DOHH2 (cell line): Measurements from ENCODE around the gene MOK.

Experiments used
- H3F3A ChIP-seq: fragments of 200-600 bp; sonication (generic), shearing (Covaris generic); 2 replicates; pipeline ENCODE4 v1.6.0; 2016; ENCODE audit warnings: antibody characterized with exemption, mild to moderate bottlenecking; ENCODE audit not compliant: control insufficient read depth, insufficient read depth
- H3K27ac ChIP-seq: fragments of 200-600 bp; sonication (generic); 2 replicates; pipeline ENCODE4 v1.5.1; 2014; ENCODE audit warnings: low read depth, mild to moderate bottlenecking, low read length, moderate library complexity
- H3K27me3 ChIP-seq: fragments of 200-600 bp; sonication (generic); 2 replicates; pipeline ENCODE4 v1.6.1; 2014; ENCODE audit warnings: mild to moderate bottlenecking, low read length, mixed read lengths; ENCODE audit not compliant: control insufficient read depth
- H3K36me3 ChIP-seq: fragments of 200-600 bp; sonication (generic); 2 replicates; pipeline ENCODE4 v1.6.1; 2014; ENCODE audit warnings: mild to moderate bottlenecking, low read length, moderate library complexity, mixed read lengths; ENCODE audit not compliant: control insufficient read depth
- H3K4me1 ChIP-seq: fragments of 200-600 bp; sonication (generic); 2 replicates; pipeline ENCODE4 v1.6.1; 2014; ENCODE audit warnings: mild to moderate bottlenecking, low read length, mixed read lengths; ENCODE audit not compliant: control insufficient read depth
- H3K4me2 ChIP-seq: fragments of 200-600 bp; sonication (generic); 2 replicates; pipeline ENCODE4 v1.6.0; 2014; ENCODE audit warnings: mild to moderate bottlenecking, low read length, moderate library complexity
- H3K4me3 ChIP-seq: fragments of 200-600 bp; sonication (generic); 2 replicates; pipeline ENCODE4 v1.5.1; 2014; ENCODE audit warnings: mild to moderate bottlenecking, low read length, mixed read lengths
- H3K79me2 ChIP-seq: fragments of 200-600 bp; sonication (generic); 2 replicates; pipeline ENCODE4 v1.6.1; 2014; ENCODE audit warnings: mild to moderate bottlenecking, low read length, mixed read lengths; ENCODE audit not compliant: control insufficient read depth
- H3K9me2 ChIP-seq: fragments of 200-600 bp; sonication (generic); replicated peaks from 2 replicates; pipeline ENCODE4 v1.6.1; 2014; ENCODE audit warnings: mild to moderate bottlenecking, low read length, mixed read lengths; ENCODE audit not compliant: control insufficient read depth
- H3K9me3 ChIP-seq: fragments of 200-600 bp; sonication (generic); 2 replicates; pipeline ENCODE4 v1.6.1; 2014; ENCODE audit warnings: antibody characterized with exemption, low read length, mixed read lengths; ENCODE audit not compliant: control insufficient read depth, insufficient read depth
- H4K20me1 ChIP-seq: fragments of 200-600 bp; sonication (generic); 2 replicates; pipeline ENCODE4 v1.6.0; 2014; ENCODE audit warnings: low read depth, mild to moderate bottlenecking, antibody characterized with exemption, low read length, moderate library complexity; ENCODE audit not compliant: control insufficient read depth, insufficient read depth
- EZH2phosphoT487 ChIP-seq: fragments of 200-600 bp; sonication (generic); IDR thresholded peaks from 2 replicates; pipeline ENCODE4 v1.6.1; 2017; ENCODE audit warnings: borderline replicate concordance, mild to moderate bottlenecking, antibody characterized with exemption, low read length, moderate library complexity, mixed read lengths
- TF ChIP-seq, protein P1 (sequence below): fragments of 200-600 bp; sonication (generic); IDR thresholded peaks from one replicate; pipeline ENCODE4 v1.5.1; 2014; ENCODE audit warnings: antibody characterized with exemption, mild to moderate bottlenecking, low read depth, low read length; ENCODE audit not compliant: poor library complexity, severe bottlenecking

The MOK gene

DNA sequence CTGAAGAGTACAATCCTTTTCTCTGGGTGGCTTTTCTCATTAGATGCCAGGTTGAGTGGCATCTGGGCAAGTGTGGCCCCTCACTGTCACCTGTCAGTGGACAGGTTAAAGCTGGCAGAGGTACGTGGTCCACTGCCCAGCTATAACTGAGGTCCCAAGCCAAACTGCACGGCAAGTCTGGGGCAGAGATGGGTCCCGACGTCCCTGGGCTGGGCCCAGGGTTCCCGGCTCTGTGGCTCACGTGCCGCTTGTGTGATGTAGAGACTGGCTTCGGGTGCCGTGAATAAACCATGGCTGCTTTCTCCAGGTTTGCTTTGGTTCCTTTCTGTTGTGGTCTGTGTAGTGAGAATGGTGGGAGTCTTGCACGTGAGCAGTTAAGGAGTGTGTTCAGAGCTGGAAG, 87.6 kb downstream of the MOK start:
- H4K20me1 ChIP-seq, result peaks cover 6% of the 10 kb centered on the region; the same call in 1 of the 2 replicates
- H3K9me2 ChIP-seq, result no peaks in the 10 kb centered on the region
- H3K4me1 ChIP-seq, result peaks cover 19% of the 10 kb centered on the region
- peaks cover 5% of the 10 kb centered on the region; the same call in 1 of the 2 replicates for H3K36me3 ChIP-seq
- H3K27ac ChIP-seq, result no peak overlapping the region
- no peaks in the 10 kb centered on the region for H3K9me3 ChIP-seq
- no peak overlapping the region for H3K4me3 ChIP-seq
- H3K79me2 ChIP-seq, result peaks cover 12% of the 10 kb centered on the region
- H3F3A ChIP-seq, result no peaks in the 10 kb centered on the region
- no peaks in the 10 kb centered on the region for H3K27me3 ChIP-seq
- no peak overlapping the region for H3K4me2 ChIP-seq
- TF ChIP-seq EZH2phosphoT487, result no peak
- TF ChIP-seq, protein P1, sequence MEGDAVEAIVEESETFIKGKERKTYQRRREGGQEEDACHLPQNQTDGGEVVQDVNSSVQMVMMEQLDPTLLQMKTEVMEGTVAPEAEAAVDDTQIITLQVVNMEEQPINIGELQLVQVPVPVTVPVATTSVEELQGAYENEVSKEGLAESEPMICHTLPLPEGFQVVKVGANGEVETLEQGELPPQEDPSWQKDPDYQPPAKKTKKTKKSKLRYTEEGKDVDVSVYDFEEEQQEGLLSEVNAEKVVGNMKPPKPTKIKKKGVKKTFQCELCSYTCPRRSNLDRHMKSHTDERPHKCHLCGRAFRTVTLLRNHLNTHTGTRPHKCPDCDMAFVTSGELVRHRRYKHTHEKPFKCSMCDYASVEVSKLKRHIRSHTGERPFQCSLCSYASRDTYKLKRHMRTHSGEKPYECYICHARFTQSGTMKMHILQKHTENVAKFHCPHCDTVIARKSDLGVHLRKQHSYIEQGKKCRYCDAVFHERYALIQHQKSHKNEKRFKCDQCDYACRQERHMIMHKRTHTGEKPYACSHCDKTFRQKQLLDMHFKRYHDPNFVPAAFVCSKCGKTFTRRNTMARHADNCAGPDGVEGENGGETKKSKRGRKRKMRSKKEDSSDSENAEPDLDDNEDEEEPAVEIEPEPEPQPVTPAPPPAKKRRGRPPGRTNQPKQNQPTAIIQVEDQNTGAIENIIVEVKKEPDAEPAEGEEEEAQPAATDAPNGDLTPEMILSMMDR, result no peak

DNA sequence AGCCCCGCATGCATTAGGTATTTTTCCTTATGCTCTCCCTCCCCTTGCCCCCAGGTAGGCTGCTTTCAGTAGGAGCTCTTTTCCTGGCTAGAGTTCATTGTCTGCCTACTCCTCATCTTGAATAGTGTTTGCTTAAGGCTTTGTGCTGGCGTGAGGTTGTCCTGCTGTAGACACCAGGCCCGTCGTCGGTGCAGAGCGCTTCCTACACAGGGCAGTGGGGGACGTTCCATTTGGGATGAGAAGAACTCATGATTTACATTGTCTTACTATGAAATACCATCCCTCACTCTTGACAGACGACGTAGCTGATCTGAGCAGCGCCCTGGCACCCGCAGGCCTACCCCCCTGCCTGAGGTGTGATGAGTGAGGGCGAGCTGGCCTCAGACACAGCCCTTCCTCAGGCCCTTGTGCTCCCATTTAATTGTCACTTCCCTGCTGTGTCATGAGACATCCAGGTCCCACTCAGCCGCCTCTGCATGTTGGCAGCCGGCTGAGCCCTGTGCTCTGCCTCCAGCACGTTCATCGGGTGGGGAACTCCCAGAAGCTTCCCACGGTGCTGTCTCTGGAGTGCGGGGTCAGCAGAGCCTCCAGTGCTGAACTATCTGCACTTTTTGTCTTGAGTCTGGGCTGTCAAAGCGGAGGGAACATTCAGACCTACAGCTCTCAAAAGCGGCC, 89.3 kb downstream of the MOK start:
- peaks cover 19% of the 10 kb centered on the region for H3K4me1 ChIP-seq
- no peak overlapping the region for H3K4me2 ChIP-seq
- no peaks in the 10 kb centered on the region for H3K9me3 ChIP-seq
- no peak overlapping the region for H3K4me3 ChIP-seq
- TF ChIP-seq, protein P1, result no peak
- TF ChIP-seq EZH2phosphoT487, result no peak
- H3K79me2 ChIP-seq, result peaks cover 8% of the 10 kb centered on the region; the same call in 1 of the 2 replicates
- peaks cover 9% of the 10 kb centered on the region; the same call in 1 of the 2 replicates for H3K36me3 ChIP-seq
- H4K20me1 ChIP-seq, result peaks cover 4% of the 10 kb centered on the region; the same call in 1 of the 2 replicates
- no peaks in the 10 kb centered on the region for H3K27me3 ChIP-seq
- no peaks in the 10 kb centered on the region for H3K9me2 ChIP-seq
- no peaks in the 10 kb centered on the region for H3F3A ChIP-seq
- no peak overlapping the region for H3K27ac ChIP-seq

DNA sequence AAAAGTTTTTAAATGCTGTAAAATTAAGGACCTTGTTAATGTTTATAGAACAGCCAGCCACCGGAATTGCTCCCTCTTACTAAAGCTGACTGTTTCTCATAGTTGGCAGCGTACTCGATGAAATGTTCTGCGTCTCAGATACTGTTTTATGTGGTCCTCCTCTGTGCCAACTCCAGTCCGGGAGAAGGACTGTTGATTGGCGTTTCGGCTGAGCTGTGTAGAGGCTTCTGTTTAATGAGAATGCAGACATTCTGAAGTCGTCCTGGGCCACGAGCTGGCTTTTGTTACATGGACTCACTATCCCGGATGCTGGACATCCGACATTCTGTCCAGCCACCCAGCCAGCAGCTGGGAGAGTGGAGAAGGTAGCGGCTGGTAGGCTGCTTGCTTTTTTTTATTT, 89.9 kb downstream of the MOK start:
- Histone ChIP-seq H3K4me1 (peaks cover 15% of the 10 kb centered on the region), H3K27me3 (no peaks in the 10 kb centered on the region), H3F3A (no peaks in the 10 kb centered on the region), H3K4me2 (no peak overlapping the region), H3K27ac (no peak overlapping the region), H3K4me3 (no peak overlapping the region), H3K9me2 (no peaks in the 10 kb centered on the region), H3K9me3 (no peaks in the 10 kb centered on the region), H3K36me3 (peaks cover 9% of the 10 kb centered on the region; the same call in 1 of the 2 replicates), H4K20me1 (peaks cover 4% of the 10 kb centered on the region; the same call in 1 of the 2 replicates), H3K79me2 (peaks cover 8% of the 10 kb centered on the region; the same call in 1 of the 2 replicates)
- TF ChIP-seq, protein P1, result no peak
- no peak for TF ChIP-seq EZH2phosphoT487
